Posterior cingulate gyrus (tissue), 11 donors: ENCODE results near the gene NBEA.
A peak's percentile ranks its signal among the peaks of the same experiment; 100 is the strongest.

Experiments
- DNase-seq, 10 donors: peaks; one replicate each; pipeline versions ENCODE4 v3.0.0 to v3.0.0-alpha.2; 2020 to 2021; ENCODE audit warnings: mixed read lengths in 3 of 10
- intact Hi-C: fragments of 100-400 bp; cut with DNase I; formaldehyde crosslinking; loops from one replicate; pipeline ENCODE4 v1.15.1; 2023

Gene NBEA

GRCh38 chr13:35231426-35231825, 289.4 kb downstream of the NBEA start:
- intact Hi-C loops = no loop called here
- DNase-seq = no peak

- intact Hi-C loops = no loop called here
- no peak for DNase-seq
Observed at GRCh38 chr13:35238274-35238673, 296.2 kb downstream of the NBEA start.

- intact Hi-C loops = no loop called here
- no peak for DNase-seq
Observed at GRCh38 chr13:35252536-35253205, 310.6 kb downstream of the NBEA start.

- peak in 3 of 10 donors; percentile 69 to 85 (median 82) for DNase-seq
- intact Hi-C loops = no loop called here
Observed at GRCh38 chr13:35255241-35255640, 313.2 kb downstream of the NBEA start.

GRCh38 chr13:35256459-35257148, 314.5 kb downstream of the NBEA start:
- peak in 1 of 10 donors; percentile 74 for DNase-seq
- intact Hi-C loops = no loop called here

GRCh38 chr13:35260316-35260715, 318.2 kb downstream of the NBEA start:
- intact Hi-C loops = no loop called here
- no peak for DNase-seq

GRCh38 chr13:35266412-35266811, 324.3 kb downstream of the NBEA start:
- intact Hi-C loops = no loop called here

GRCh38 chr13:35278917-35279316, 336.8 kb downstream of the NBEA start:
- intact Hi-C loops = no loop called here
- DNase-seq = no peak

More at GRCh38 chr13:35266412-35266811, 324.3 kb downstream of the NBEA start:
- DNase-seq = no peak

GRCh38 chr13:35279500-35279899, 337.4 kb downstream of the NBEA start:
- no peak for DNase-seq
- intact Hi-C loops = no loop called here

- no peak for DNase-seq
- intact Hi-C loops = no loop called here
Observed at GRCh38 chr13:35283856-35284255, 341.8 kb downstream of the NBEA start.

- intact Hi-C loops = no loop called here
- DNase-seq = peak in 1 of 10 donors; percentile 18
Observed at GRCh38 chr13:35285677-35286076, 343.6 kb downstream of the NBEA start.

- intact Hi-C loops = no loop called here
- no peak for DNase-seq
Observed at GRCh38 chr13:35292329-35292728, 350.3 kb downstream of the NBEA start.

- intact Hi-C loops = no loop called here
- no peak for DNase-seq
Observed at GRCh38 chr13:35293579-35294226, 351.6 kb downstream of the NBEA start.

GRCh38 chr13:35309706-35310105, 367.6 kb downstream of the NBEA start:
- intact Hi-C loops = no loop called here
- DNase-seq = peak in 2 of 10 donors; percentile 13 to 32

GRCh38 chr13:35332134-35332533, 390.1 kb downstream of the NBEA start:
- no peak for DNase-seq
- intact Hi-C loops = no loop called here

GRCh38 chr13:35333157-35333556, 391.1 kb downstream of the NBEA start:
- intact Hi-C loops = no loop called here
- no peak for DNase-seq

- intact Hi-C loops = no loop called here
- DNase-seq = no peak
Observed at GRCh38 chr13:35342440-35342839, 400.4 kb downstream of the NBEA start.

GRCh38 chr13:35343417-35343816, 401.3 kb downstream of the NBEA start:
- intact Hi-C loops = no loop called here
- peak in 6 of 10 donors; percentile 13 to 88 (median 38) for DNase-seq

GRCh38 chr13:35345992-35346391, 403.9 kb downstream of the NBEA start:
- no peak for DNase-seq
- intact Hi-C loops = no loop called here

- intact Hi-C loops = no loop called here
- DNase-seq = no peak
Observed at GRCh38 chr13:35346494-35346893, 404.4 kb downstream of the NBEA start.

- intact Hi-C loops = no loop called here
- no peak for DNase-seq
Observed at GRCh38 chr13:35347679-35348205, 405.7 kb downstream of the NBEA start.
